Peyer's patch (tissue), 4 donors: ENCODE data around the gene ABHD2. TPM values are rescaled to one million over a fixed set of nuclear protein-coding genes. Genes with fewer than 3 reads are reported as not detected.
A peak's percentile ranks its signal among the peaks of the same experiment; 100 is the strongest.

Experiments used
- DNase-seq, 3 donors: peaks; one replicate each; pipeline ENCODE4 v3.0.0-alpha.2; 2017 to 2019
- H3K27ac ChIP-seq, 4 donors: fragments of 200-600 bp; sonication (generic); one replicate each; pipeline ENCODE4 v1.5.1; 2016 to 2019
- H3K27me3 ChIP-seq, 2 donors: fragments of 200-600 bp; sonication (generic); one replicate each; pipeline ENCODE4 v1.5.1; 2019
- H3K36me3 ChIP-seq, 3 donors: fragments of 200-600 bp; sonication (generic); one replicate each; pipeline ENCODE4 v1.5.1; 2016 to 2019
- H3K4me1 ChIP-seq, 4 donors: fragments of 200-600 bp; sonication (generic); one replicate each; pipeline ENCODE4 v1.5.1; 2016 to 2019
- H3K4me3 ChIP-seq, 4 donors: fragments of 200-600 bp; sonication (generic); 1 replicate in 3 of 4; 2 replicates in 1 of 4; pipeline ENCODE4 v1.5.1; 2016 to 2019; ENCODE audit warnings: mild to moderate bottlenecking in 1 of 4
- H3K9me3 ChIP-seq, 4 donors: fragments of 200-600 bp; sonication (generic); one replicate each; pipeline ENCODE4 v1.5.1; 2016 to 2019; ENCODE audit warnings: mild to moderate bottlenecking in 1 of 4
- CTCF ChIP-seq, 6 experiments: fragments of 450-650 bp in 4 of 6; fragments of 200-600 bp in 2 of 6; sonication (generic) in 1 of 6; IDR thresholded peaks; one replicate each; pipeline ENCODE4 v1.5.1; 2017 to 2019; ENCODE audit warnings: antibody characterized with exemption in 6 of 6, mild to moderate bottlenecking in 3 of 6, moderate library complexity in 1 of 6
- POLR2A ChIP-seq, 2 donors: fragments of 450-650 bp; IDR thresholded peaks; one replicate each; pipeline ENCODE4 v1.5.1; 2017; ENCODE audit warnings: antibody characterized with exemption in 2 of 2, mild to moderate bottlenecking in 2 of 2, moderate library complexity in 2 of 2
- total RNA-seq, 4 donors: library from RNA; depleted of rRNA; stranded (reverse); fragments of >200 nt; gene quantifications; one replicate each; pipeline ENCODE4 v1.1.0, GENCODE V29; 2016

The ABHD2 gene
- total RNA-seq, 4 donors from 2014 or later = 75.9 to 190 (median 121) TPM

GRCh38 chr15:89199746-89200145 lies 111.5 kb downstream of the ABHD2 start:
- no peak overlapping the region for H3K4me3 ChIP-seq
- H3K27me3 ChIP-seq = no peaks in the 10 kb centered on the region
- H3K36me3 ChIP-seq = peaks cover 0 to 44% (median 0%) of the 10 kb centered on the region in 3 donors
- no peak for DNase-seq
- H3K4me1 ChIP-seq = no peaks in the 10 kb centered on the region
- TF ChIP-seq CTCF (IDR thresholded peaks at IDR 0.05) = no peak
- no peak for TF ChIP-seq POLR2A (IDR thresholded peaks at IDR 0.05)
- no peaks in the 10 kb centered on the region for H3K9me3 ChIP-seq
- H3K27ac ChIP-seq = no peak overlapping the region

GRCh38 chr15:89200182-89200581 lies 111.9 kb downstream of the ABHD2 start:
- DNase-seq = peak in 1 of 3 donors; percentile 39
- peaks cover 0 to 40% (median 0%) of the 10 kb centered on the region in 3 donors for H3K36me3 ChIP-seq
- H3K27ac ChIP-seq = no peak overlapping the region
- H3K4me3 ChIP-seq = no peak overlapping the region
- no peaks in the 10 kb centered on the region for H3K27me3 ChIP-seq
- H3K9me3 ChIP-seq = no peaks in the 10 kb centered on the region
- no peaks in the 10 kb centered on the region for H3K4me1 ChIP-seq
- TF ChIP-seq CTCF (IDR thresholded peaks at IDR 0.05) (no peak), POLR2A (IDR thresholded peaks at IDR 0.05) (no peak)

- Histone ChIP-seq H3K4me1 (no peaks in the 10 kb centered on the region), H3K36me3 (peaks cover 0 to 27% (median 0%) of the 10 kb centered on the region in 3 donors)
- TF ChIP-seq CTCF (IDR thresholded peaks at IDR 0.05) = no peak
- no peak for TF ChIP-seq POLR2A (IDR thresholded peaks at IDR 0.05)
Measured at GRCh38 chr15:89201465-89202005, 113.3 kb downstream of the ABHD2 start.

GRCh38 chr15:89203705-89204273 lies 115.5 kb downstream of the ABHD2 start:
- Histone ChIP-seq H3K4me1 (no peaks in the 10 kb centered on the region), H3K36me3 (peaks cover 0 to 21% (median 0%) of the 10 kb centered on the region in 3 donors), H3K27me3 (no peaks in the 10 kb centered on the region), H3K9me3 (no peaks in the 10 kb centered on the region), H3K4me3 (no peak overlapping the region), H3K27ac (no peak overlapping the region)
- DNase-seq = no peak
- TF ChIP-seq CTCF (IDR thresholded peaks at IDR 0.05) (no peak), POLR2A (IDR thresholded peaks at IDR 0.05) (no peak)

More at GRCh38 chr15:89201465-89202005, 113.3 kb downstream of the ABHD2 start:
- no peak for DNase-seq
- Histone ChIP-seq H3K9me3 (no peaks in the 10 kb centered on the region), H3K27me3 (no peaks in the 10 kb centered on the region), H3K4me3 (no peak overlapping the region), H3K27ac (no peak overlapping the region)

GRCh38 chr15:89205991-89206585 lies 117.8 kb downstream of the ABHD2 start:
- no peak for TF ChIP-seq CTCF (IDR thresholded peaks at IDR 0.05)
- TF ChIP-seq POLR2A (IDR thresholded peaks at IDR 0.05) = no peak
- DNase-seq = no peak
- Histone ChIP-seq H3K9me3 (no peaks in the 10 kb centered on the region), H3K4me3 (no peak overlapping the region), H3K27me3 (no peaks in the 10 kb centered on the region), H3K36me3 (peaks cover 0 to 5% (median 0%) of the 10 kb centered on the region in 3 donors), H3K27ac (no peak overlapping the region), H3K4me1 (no peaks in the 10 kb centered on the region)
